HG02642 (cell line): ENCODE data around the gene ASPSCR1.

Experiments
- ATAC-seq: cut with Tn5 transposase; IDR thresholded peaks from one replicate; pipeline ENCODE4 v1.9.1; 2021; ENCODE audit warnings: mild to moderate bottlenecking; ENCODE audit not compliant: unreplicated experiment, poor library complexity

ASPSCR1 gene

DNA sequence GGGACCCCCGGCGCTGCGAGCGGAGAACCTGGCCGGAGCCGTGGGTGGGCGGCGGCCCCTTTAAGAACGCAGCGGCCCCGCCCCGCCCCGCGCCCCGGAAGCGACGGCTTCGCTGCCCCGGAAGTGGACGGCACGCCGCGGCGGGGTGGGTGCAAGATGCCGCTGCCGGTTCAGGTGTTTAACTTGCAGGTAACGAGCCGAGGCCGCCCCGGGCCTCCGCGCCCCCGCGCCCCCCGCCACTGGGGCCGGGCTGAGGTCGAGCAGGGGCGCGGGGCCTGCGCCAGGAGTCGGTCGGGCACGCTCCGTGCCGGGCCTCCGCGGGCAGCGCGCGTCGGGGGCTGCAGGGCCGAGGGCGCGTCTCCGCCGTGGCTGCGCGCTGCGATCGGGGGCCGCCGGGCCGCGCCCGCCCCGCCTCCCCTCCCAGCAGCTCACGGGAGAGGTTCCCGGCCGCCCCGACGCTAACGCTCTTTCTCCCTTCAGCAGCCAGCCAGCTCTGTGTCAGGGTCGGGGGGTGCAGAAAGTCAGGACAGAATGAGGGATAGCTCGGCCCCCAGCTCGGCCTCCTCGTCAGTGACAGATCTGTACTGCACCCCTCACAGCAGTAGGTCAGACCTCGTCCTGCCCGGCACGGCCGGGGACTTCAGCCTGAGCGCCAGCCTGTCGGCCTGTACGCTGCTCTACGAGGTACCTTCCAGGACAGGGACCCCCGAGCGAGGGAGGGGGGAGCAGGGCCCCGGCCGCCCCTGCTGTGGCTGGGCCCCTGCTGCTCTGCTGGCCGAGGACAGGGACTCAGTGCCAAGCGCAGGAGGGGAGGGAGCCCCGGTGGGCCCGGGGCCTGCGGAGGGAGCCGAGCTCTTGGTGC is 74.6 kb downstream of the ASPSCR1 start, which contains the start of the genes GPS1 and RFNG:
GPS1 (plus strand) TSS at position 123 of the 862 bp plus-strand sequence; CDS start at position 157, 34 bp downstream.
RFNG (minus strand) TSS at position 36 of the 862 bp plus-strand sequence. CDS start 45 bp downstream, outside the sequence.
- peak; percentile 65 for ATAC-seq

DNA sequence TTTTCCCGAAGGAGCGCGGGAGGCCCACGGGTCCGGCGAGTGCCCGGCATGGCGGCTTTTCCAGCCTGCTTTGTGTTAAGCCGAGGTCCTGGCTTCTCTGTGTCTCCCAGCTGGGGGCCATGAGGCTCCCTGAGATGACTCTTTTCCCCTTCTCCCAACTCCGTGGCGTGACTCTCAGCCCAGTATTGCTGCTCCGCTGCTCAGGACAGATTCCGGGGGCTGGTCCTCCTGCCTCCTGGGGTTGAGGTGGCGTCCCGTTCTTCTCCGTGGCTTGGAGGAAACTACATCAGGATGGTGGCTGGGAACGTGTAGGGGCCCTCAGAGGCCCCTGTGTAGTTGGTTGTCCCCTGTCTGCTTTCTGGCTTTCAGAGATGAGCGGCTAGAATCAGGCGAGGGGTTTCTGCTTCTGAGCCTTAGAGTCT is 75.2 kb downstream of the ASPSCR1 start:
- ATAC-seq = no peak

DNA sequence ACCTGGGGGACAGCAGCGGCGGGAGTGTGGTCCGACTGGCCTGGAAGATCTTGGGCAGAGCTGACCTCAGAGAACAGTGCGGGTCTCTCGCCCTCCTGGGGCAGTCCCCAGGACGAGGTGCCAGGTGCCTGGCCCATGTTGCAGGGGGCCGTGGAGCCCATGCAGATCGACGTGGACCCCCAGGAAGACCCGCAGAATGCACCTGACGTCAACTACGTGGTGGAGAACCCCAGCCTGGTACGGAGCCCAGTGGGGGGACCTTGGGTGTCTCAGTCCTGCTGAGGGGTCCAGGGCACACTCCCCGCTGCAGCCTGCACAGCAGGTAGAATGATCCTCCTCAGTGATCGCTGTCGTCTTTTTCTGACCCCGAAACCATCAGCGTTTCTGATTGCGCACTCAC is 75.7 kb downstream of the ASPSCR1 start:
- no peak for ATAC-seq

- ATAC-seq = no peak
These were observed 76.3 kb downstream of the ASPSCR1 start for GRCh38 chr17:82053556-82054263.

GRCh38 chr17:82054351-82055022 is 77.1 kb downstream of the ASPSCR1 start:
- no peak for ATAC-seq

- no peak for ATAC-seq
These were observed 77.9 kb downstream of the ASPSCR1 start for GRCh38 chr17:82055023-82055964.

GRCh38 chr17:82055965-82056728 is 78.7 kb downstream of the ASPSCR1 start:
- ATAC-seq = no peak

DNA sequence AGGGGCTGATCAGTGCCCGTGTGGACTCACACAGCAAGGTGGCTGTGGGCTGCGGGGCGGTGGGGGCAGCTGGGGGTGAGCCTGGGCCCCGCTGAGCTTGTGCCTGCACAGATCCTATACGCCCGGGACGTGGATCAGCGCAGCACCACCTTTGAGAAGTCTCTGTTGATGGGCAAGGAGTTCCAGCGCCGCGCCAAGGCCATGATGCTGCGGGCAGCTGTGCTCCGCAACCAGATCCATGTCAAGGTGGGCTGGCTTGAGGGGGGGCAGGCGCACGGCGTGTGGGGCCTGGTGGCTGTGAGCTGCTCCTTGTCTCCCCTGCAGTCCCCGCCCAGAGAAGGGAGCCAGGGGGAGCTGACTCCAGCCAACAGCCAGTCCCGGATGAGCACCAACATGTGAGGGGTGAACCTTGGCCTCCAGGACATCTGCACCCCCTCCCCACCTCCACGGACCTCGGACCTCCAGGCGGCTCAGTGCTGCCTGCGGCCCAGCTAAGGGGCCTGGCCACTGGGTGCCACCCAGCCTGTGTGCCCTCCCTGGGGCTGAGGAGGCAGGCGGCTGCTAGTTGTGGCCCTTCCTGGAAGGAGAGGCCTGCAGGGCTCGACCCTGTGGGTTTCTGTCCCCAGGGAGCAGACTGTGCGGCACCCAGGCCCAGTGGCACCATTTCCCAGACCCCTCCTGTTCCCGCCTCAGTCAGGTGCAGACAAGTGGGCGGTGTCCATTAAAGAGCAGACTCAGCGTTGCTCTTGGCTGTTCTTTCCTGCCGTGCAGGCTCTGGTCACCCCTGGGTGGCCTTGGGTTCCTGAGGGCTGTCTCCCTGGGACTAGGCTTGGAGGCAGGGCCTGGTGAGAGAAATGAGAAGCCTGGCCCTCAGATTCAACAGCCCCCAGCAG is 79.5 kb downstream of the ASPSCR1 start:
- ATAC-seq = no peak

DNA sequence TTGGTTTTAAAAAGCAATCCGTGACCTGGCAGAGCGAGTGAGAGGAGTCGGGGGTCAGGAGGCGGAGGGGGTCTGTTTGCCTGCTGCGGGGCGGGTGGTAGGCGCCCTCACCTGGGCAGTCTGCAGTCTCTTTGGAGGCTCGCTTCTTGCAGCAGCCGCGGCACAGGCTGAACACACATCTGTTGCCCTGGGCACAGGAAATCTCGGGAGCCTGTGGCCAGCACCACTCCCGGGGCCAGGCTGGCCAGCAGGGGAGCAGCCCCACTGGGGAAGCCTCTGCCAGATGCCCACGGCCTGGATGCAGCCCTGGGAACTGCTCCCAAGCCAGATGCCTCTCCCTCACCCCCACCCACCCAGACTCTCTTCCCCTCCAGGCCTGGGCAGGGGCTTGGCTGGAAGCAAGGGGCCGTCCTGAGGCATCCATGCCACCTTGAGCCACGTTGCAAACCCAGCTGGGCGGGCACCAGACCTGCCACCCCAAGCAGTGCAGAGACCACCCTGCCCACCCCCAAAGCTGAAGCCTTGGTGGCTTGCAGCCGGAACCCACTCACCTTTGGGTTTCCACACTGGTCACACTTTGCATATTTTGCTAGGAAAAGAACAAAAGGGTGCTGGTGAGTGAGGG is 80.9 kb downstream of the ASPSCR1 start:
- ATAC-seq = no peak

GRCh38 chr17:82058855-82059249 is 81.4 kb downstream of the ASPSCR1 start:
- no peak for ATAC-seq

DNA sequence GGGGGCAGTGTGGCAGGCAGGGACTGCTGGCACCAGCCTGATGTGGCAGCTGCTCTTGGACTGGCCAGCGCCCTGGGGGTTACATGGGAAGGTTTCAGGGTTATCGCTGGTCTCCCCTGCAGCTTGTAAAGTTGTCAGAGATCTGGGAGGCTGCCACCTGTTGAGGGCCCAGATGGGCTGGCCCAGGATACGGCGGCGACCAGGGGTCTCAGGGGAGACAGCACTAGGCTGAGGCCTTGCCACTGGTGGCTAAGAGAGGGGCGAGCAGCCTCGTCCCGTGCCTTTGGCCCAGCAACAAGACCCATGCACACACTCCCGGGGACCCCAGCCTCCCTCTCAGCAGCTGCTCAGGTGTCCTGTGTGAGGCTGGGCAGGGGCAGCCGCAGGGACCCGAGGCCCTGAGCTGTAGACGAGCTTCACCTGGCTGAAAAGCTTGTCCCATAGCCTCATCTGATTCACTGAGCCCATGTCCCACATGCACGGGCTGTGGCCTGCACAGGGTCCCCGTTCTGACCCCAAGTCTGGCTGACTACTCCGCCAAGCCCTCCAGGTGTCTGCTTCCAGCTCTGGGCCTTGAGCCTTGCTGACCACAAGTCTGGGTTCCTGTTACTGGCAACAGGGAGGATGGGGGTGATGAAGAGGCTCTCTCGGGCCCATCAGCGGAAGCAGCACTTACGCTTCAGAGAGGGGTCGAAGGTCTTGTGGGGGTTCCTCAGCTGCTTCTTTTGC is 82.0 kb downstream of the ASPSCR1 start:
- no peak for ATAC-seq

DNA sequence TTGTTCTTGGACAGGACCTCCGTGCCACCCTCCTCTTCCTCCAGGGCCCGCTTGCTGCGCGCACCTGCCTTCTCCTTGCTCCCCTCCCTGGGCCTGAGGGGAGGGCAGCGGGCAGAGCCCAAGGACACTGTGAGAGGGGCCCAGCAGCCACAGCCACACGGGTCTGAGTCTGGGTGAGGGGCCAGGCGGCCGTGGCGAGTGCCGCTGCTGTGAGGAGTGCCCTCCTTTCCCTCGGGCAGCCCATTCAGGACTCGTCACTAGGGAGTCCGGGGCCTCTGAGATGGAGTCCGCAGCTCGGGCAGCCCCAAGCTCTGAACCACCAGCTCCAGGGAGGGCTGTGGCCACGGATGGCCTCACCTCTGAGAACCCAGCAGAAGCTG is 82.6 kb downstream of the ASPSCR1 start:
- no peak for ATAC-seq

DNA sequence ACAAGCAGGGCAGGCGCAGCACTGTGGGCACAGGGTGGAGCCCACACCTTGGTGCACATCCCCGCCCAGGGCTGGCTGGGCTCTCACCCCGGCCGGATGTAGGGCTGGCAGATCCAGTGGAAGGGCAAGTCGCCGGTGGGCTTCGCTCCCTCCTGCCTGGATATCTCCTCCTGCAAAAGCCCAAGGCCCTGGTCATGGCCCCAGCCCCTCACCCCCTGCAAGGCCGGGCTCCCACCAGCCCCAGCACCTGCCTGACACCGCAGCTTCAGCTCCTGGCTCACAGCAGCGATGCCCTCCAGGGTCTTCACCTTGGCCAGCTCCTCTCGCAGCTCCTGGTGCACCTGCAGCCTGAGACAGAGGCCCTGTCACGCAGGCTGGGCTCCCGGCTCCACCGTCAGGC is 83.2 kb downstream of the ASPSCR1 start:
- no peak for ATAC-seq

DNA sequence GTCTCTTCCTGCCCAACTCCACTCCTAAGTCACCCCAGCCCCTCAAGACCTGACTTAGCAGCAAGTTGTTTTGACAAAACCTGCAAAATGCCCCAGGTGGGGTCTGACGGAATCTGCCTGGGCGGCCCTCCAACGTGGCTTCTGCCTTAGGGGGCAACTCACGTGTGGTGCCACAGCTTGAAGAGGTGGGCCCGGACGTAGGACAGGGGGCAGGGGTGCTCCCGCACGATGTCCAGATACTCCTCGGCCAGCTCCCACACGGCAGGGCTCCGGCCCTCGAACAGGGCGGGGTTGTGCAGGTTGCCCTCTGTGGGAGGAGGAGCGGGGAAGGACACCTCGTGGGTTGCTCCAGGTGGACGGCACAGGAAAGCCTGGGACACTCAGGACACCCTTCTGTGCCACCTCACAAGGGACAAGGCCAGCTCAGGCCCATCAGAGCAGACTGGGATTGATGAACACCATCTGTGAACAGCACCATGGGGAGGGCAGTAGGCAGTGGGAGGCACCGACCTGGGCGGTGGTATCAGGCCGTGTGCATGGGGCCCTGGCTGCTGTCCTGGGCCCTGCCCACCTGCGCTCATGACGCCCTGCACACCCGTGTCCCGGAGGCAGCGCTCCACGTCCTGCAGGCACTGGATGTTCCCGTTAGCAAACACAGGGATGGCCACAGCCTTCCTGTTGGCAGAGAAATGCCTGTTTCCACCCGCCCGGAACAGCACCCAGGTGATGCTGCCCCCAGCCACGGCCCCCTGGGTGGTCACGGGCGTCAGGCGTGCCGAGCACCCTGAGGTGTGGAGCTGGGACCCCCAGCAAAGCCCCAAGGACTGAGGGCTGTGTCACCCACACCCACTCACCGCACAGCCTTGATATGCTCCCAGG is 83.9 kb downstream of the ASPSCR1 start:
- ATAC-seq = no peak

- ATAC-seq = no peak
These were observed 84.9 kb downstream of the ASPSCR1 start for GRCh38 chr17:82062076-82062983.
